Measurements from ENCODE around the gene SIVA1. TPM values are rescaled to one million over a fixed set of nuclear protein-coding genes. Genes with fewer than 3 reads are reported as not detected.

The SIVA1 gene
- total RNA-seq, 1 donor from 2014 or later: 116 TPM

GRCh38 chr14:104758981-104759969, 6.3 kb downstream of the SIVA1 start:
- Mint-ChIP-seq H3K4me3 (ENCODE audit: low read depth) (no peak overlapping the region), H3K27me3 (no peaks in the 10 kb centered on the region), H3K27ac (peak overlapping the region; percentile 83), H3K36me3 (ENCODE audit: insufficient read depth) (peaks cover 17% of the 10 kb centered on the region), H3K9me3 (ENCODE audit: low read depth) (peaks cover 4% of the 10 kb centered on the region), H3K4me1 (ENCODE audit: low read depth) (peaks cover 9% of the 10 kb centered on the region)
- TF ChIP-seq CTCF (IDR thresholded peaks at IDR 0.05; ENCODE audit: unreplicated experiment): no peak
- no peak for DNase-seq (ENCODE audit: low spot score, unreplicated experiment)

- DNase-seq (ENCODE audit: low spot score, unreplicated experiment): no peak
- peak overlapping the region; percentile 61 for H3K4me3 Mint-ChIP-seq (ENCODE audit: low read depth)
- H3K9me3 Mint-ChIP-seq (ENCODE audit: low read depth): peaks cover 18% of the 10 kb centered on the region
- peaks cover 21% of the 10 kb centered on the region for H3K4me1 Mint-ChIP-seq (ENCODE audit: low read depth)
- no peak for TF ChIP-seq CTCF (IDR thresholded peaks at IDR 0.05; ENCODE audit: unreplicated experiment)
- peaks cover 29% of the 10 kb centered on the region for H3K36me3 Mint-ChIP-seq (ENCODE audit: insufficient read depth)
- no peak overlapping the region for H3K27ac Mint-ChIP-seq
- H3K27me3 Mint-ChIP-seq: no peaks in the 10 kb centered on the region
Measured at GRCh38 chr14:104765517-104765916, 12.6 kb downstream of the SIVA1 start.

GRCh38 chr14:104766256-104766862, 13.4 kb downstream of the SIVA1 start:
- H3K27me3 Mint-ChIP-seq: no peaks in the 10 kb centered on the region
- peaks cover 37% of the 10 kb centered on the region for H3K36me3 Mint-ChIP-seq (ENCODE audit: insufficient read depth)
- peak overlapping the region; percentile 99 for H3K27ac Mint-ChIP-seq
- no peak for DNase-seq (ENCODE audit: low spot score, unreplicated experiment)
- no peak for TF ChIP-seq CTCF (IDR thresholded peaks at IDR 0.05; ENCODE audit: unreplicated experiment)
- H3K4me1 Mint-ChIP-seq (ENCODE audit: low read depth): peaks cover 21% of the 10 kb centered on the region
- H3K4me3 Mint-ChIP-seq (ENCODE audit: low read depth): peak overlapping the region; percentile 61
- peaks cover 20% of the 10 kb centered on the region for H3K9me3 Mint-ChIP-seq (ENCODE audit: low read depth)

GRCh38 chr14:104766863-104767633, 14.1 kb downstream of the SIVA1 start:
- Mint-ChIP-seq H3K4me1 (ENCODE audit: low read depth) (peaks cover 21% of the 10 kb centered on the region), H3K4me3 (ENCODE audit: low read depth) (peak overlapping the region; percentile 56), H3K27me3 (no peaks in the 10 kb centered on the region), H3K27ac (peak overlapping the region; percentile 99), H3K9me3 (ENCODE audit: low read depth) (peaks cover 20% of the 10 kb centered on the region), H3K36me3 (ENCODE audit: insufficient read depth) (peaks cover 41% of the 10 kb centered on the region)
- no peak for TF ChIP-seq CTCF (IDR thresholded peaks at IDR 0.05; ENCODE audit: unreplicated experiment)
- DNase-seq (ENCODE audit: low spot score, unreplicated experiment): peak; percentile 44

- no peaks in the 10 kb centered on the region for H3K27me3 Mint-ChIP-seq
- peak overlapping the region; percentile 99 for H3K27ac Mint-ChIP-seq
Measured at GRCh38 chr14:104767634-104767918, 14.6 kb downstream of the SIVA1 start.

More at GRCh38 chr14:104767634-104767918, 14.6 kb downstream of the SIVA1 start:
- DNase-seq (ENCODE audit: low spot score, unreplicated experiment): no peak
- Mint-ChIP-seq H3K4me1 (ENCODE audit: low read depth) (peaks cover 21% of the 10 kb centered on the region), H3K36me3 (ENCODE audit: insufficient read depth) (peaks cover 38% of the 10 kb centered on the region), H3K9me3 (ENCODE audit: low read depth) (peaks cover 16% of the 10 kb centered on the region), H3K4me3 (ENCODE audit: low read depth) (peak overlapping the region; percentile 56)
- no peak for TF ChIP-seq CTCF (IDR thresholded peaks at IDR 0.05; ENCODE audit: unreplicated experiment)

All from progenitor cell of endocrine pancreas (in vitro differentiated cells).